Measurements from ENCODE around the gene CYBC1.

Gene CYBC1

DNA sequence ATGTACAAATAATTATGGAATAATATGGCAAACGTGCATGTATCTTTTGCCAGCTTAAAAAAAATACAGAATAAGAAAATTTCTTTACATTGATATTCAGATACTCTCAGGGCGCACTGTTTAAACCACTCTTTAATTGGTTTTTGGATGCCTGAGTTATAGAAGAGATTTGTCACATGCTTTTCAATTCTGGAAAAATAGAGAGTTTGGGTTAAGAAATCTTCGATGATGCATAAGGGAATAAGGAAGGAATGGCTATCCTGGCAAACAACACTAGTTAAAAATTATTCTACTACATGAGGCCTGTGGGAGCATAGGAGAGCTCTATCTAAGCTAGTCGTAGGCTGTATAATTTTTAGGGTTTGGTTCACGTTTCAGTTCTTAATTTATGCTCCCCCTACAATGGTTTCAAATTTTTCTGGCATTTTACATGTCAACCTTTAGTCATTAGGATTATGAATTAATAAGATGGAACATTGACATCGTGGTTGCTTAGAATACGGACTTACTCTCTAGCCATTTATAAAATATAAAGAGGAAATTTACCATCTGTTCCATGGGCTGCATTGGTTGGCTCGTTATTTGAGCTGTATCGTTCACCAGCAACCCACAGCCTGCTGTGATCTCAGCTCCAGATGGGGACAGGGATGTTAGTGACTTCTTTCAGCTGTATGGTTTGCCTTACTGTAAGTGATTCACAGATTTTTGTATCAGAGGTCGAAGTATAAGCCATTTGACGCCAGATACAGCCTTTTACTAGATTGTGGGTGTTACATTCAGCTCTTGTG, 23.9 kb upstream of the CYBC1 start:
- TF ChIP-seq, protein P1, sequence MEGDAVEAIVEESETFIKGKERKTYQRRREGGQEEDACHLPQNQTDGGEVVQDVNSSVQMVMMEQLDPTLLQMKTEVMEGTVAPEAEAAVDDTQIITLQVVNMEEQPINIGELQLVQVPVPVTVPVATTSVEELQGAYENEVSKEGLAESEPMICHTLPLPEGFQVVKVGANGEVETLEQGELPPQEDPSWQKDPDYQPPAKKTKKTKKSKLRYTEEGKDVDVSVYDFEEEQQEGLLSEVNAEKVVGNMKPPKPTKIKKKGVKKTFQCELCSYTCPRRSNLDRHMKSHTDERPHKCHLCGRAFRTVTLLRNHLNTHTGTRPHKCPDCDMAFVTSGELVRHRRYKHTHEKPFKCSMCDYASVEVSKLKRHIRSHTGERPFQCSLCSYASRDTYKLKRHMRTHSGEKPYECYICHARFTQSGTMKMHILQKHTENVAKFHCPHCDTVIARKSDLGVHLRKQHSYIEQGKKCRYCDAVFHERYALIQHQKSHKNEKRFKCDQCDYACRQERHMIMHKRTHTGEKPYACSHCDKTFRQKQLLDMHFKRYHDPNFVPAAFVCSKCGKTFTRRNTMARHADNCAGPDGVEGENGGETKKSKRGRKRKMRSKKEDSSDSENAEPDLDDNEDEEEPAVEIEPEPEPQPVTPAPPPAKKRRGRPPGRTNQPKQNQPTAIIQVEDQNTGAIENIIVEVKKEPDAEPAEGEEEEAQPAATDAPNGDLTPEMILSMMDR (IDR thresholded peaks at IDR 0.05; ENCODE audit: extremely low read depth, missing control alignments), result no peak
- DNase-seq (ENCODE audit: low spot score), result no peak

DNA sequence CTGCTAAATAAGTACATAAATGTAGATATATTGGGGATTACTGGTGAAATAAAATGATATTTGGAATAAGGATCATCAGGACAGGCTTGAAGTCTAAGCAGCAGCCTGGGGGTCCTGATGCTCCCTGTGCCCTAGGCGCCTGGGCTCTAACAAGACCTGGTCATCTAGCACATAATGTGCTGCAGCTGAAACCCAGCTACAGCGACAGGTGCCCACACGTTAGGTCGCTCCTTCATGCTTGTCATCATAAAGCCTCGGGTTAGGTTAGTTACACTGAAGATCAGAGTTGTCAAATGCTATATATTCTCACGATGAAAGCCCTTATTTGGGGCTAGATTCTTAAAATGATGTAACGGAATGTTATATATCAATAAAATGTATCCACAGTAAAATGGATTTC, 19.5 kb upstream of the CYBC1 start:
- TF ChIP-seq, protein P1 (IDR thresholded peaks at IDR 0.05; ENCODE audit: extremely low read depth, missing control alignments), result no peak
- DNase-seq (ENCODE audit: low spot score), result no peak

DNA sequence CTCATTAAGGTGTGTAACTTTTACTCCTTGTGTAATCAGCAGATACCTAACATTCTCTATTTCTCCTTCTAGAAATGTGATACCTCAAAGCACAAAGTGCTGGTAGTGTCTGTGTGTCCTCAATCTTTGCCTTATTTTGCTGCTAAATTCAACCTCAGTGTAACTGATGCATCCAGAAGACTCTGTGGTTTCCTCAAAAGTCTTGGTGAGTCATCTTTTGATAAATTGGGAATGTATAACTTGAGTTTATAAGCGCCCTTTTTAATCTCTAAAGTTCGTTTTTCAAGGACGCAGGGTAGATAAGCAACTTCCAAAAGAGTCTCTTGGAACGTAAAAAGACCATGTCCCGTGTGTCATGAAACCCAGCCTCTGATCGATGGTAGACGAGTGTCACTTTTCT, 18.1 kb upstream of the CYBC1 start:
- TF ChIP-seq, protein P1 (IDR thresholded peaks at IDR 0.05; ENCODE audit: extremely low read depth, missing control alignments), result no peak
- DNase-seq (ENCODE audit: low spot score), result no peak

DNA sequence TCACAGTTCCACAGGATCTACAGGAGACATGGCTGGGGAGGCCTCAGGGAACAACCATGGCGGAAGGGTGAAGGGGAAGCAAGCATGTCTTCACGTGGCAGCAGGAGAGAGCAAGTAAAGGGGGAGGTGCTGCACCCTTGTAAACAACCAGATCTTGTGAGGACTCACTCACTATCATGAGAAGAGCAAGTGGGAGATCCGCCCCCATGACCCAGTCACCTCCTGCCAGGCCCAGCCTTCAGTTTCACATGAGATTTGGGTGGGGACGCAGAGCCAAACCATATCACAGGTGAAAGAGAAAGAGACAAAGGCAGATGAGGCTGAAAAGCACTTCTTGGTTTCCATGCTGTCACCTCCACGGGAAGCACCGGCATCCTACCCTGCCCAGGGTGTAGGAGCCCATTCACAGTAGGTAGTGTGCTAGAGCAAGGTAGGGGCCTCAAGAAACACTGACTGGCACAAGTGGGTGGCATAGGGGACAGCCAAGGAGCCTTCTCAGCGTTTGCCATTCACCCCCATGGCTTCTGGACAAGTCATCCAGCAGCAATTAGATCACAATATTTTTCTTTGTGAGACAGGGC, 14.6 kb upstream of the CYBC1 start:
- TF ChIP-seq, protein P1 (IDR thresholded peaks at IDR 0.05; ENCODE audit: extremely low read depth, missing control alignments), result no peak
- DNase-seq (ENCODE audit: low spot score), result no peak

DNA sequence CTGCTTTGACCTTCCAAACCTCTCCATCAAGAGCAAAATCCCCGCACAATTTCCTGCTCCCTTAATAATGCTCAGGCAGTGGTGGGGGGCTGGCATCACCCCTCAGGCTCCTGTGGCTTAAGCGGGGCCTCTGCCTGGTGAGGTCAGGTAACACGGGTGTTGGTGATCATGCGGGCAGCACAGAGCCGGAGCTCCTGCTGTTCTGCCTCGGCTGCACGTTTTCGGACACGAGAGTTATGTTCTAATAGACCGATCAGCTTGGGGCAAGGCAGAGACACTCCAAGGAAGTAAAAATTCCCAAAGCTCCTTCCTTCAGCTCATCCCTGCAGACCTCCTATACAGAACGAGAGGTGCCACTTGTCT, 14.0 kb upstream of the CYBC1 start:
- DNase-seq (ENCODE audit: low spot score), result no peak
- TF ChIP-seq, protein P1 (IDR thresholded peaks at IDR 0.05; ENCODE audit: extremely low read depth, missing control alignments), result no peak

DNA sequence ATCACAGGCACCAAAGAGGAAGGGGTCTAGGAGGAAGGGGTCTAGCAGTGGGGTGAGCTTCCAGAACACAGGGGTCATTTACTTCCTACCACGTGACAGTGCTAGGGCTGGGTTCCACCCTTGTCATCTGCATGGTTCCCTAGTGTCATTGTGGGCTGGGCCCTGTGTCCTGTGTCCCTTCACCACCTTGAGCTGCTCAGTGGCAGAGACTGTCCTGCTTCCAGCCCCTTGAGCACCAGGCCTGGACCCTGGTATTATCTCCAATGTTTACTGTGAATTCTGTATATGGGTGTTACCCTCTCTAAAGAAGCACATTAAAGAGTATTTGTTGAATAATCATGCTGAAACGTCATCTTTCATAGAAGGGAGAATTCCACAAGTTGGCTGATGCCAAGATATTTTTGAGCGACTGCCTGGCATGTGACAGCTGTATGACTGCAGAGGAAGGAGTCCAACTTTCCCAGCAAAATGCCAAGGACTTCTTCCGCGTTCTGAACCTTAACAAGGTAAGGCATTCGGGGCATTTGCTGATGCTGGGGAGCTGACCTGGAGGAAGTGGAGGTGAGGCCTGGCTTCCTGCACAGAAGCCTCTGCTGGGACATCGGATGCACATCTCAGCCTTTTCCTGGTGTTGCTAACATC, 13.5 kb upstream of the CYBC1 start:
- no peak for DNase-seq (ENCODE audit: low spot score)
- TF ChIP-seq, protein P1 (IDR thresholded peaks at IDR 0.05; ENCODE audit: extremely low read depth, missing control alignments), result no peak

DNA sequence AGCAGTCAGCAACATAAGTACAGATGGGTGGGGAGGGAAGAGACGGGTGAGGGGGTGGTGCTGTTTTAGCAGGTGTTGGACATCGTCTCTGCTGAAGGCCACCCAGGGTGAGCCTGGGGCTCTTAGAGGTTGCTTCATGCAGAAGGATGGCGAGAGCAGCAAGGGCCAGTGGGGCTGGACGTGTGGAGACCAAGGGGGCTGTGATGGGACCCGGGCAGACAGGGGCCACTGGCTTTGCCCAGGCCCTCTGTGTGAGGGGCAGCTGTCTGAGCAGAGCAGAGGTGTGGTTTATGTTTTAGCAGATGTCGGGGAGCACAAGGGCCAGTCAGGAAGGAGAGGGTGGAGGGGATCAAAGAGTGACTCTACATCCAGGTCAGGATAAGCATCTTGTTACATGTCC, 12.8 kb upstream of the CYBC1 start:
- TF ChIP-seq, protein P1 (IDR thresholded peaks at IDR 0.05; ENCODE audit: extremely low read depth, missing control alignments), result no peak
- no peak for DNase-seq (ENCODE audit: low spot score)
